ENCODE results near the gene CDC42EP5. TPM values are rescaled to one million over a fixed set of nuclear protein-coding genes. Genes with fewer than 3 reads are reported as not detected.

Gene CDC42EP5
- total and polyA plus RNA-seq, 10 of the 15 experiments (the other 5 are each of a cell fraction or from before 2014, with no cell fraction given), result 0.42 to 1.8 (median 1.4) TPM; not detected in 6

DNA sequence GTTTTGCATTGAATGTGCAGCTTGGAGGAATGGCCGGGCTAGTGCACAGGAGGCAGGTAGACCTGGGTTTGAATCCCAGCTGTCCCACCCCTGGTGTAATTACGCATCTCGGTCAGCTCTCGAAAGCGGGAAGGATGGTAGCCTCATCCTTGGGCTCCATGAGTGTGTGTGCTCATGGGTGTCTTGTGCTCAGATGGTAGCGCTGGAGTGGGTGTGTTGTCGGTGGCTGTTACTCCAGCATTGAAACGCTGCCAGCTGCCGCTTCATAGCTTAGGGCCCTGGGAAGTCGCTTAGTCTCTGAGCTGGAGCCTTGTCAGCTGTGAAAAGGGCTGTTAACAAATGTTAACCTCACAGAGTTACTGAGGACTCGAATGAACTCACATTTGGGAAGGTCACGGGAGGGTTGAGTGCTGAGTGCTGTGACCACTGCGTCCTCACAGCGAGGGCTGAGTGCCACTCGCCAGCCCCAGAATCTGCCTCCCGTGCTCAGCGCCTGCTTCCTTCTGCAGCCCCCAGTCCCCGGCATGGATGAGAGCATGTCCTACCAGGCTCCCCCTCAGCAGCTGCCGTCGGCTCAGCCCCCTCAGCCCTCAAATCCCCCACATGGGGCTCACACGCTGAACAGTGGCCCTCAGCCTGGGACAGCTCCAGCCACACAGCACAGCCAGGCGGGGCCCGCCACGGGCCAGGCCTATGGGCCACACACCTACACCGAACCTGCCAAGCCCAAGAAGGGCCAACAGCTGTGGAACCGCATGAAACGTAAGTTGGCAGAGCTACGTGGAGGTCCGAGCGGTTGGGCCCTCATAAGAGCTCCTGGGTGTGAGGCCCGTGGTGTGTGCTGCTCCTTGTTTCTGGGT lies 18.9 kb downstream of the CDC42EP5 start (continued):
- TF ChIP-seq, protein P1, sequence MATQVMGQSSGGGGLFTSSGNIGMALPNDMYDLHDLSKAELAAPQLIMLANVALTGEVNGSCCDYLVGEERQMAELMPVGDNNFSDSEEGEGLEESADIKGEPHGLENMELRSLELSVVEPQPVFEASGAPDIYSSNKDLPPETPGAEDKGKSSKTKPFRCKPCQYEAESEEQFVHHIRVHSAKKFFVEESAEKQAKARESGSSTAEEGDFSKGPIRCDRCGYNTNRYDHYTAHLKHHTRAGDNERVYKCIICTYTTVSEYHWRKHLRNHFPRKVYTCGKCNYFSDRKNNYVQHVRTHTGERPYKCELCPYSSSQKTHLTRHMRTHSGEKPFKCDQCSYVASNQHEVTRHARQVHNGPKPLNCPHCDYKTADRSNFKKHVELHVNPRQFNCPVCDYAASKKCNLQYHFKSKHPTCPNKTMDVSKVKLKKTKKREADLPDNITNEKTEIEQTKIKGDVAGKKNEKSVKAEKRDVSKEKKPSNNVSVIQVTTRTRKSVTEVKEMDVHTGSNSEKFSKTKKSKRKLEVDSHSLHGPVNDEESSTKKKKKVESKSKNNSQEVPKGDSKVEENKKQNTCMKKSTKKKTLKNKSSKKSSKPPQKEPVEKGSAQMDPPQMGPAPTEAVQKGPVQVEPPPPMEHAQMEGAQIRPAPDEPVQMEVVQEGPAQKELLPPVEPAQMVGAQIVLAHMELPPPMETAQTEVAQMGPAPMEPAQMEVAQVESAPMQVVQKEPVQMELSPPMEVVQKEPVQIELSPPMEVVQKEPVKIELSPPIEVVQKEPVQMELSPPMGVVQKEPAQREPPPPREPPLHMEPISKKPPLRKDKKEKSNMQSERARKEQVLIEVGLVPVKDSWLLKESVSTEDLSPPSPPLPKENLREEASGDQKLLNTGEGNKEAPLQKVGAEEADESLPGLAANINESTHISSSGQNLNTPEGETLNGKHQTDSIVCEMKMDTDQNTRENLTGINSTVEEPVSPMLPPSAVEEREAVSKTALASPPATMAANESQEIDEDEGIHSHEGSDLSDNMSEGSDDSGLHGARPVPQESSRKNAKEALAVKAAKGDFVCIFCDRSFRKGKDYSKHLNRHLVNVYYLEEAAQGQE (IDR thresholded peaks at IDR 0.05; ENCODE audit: low read depth, low read length), result no peak
- TF ChIP-seq, protein P2, sequence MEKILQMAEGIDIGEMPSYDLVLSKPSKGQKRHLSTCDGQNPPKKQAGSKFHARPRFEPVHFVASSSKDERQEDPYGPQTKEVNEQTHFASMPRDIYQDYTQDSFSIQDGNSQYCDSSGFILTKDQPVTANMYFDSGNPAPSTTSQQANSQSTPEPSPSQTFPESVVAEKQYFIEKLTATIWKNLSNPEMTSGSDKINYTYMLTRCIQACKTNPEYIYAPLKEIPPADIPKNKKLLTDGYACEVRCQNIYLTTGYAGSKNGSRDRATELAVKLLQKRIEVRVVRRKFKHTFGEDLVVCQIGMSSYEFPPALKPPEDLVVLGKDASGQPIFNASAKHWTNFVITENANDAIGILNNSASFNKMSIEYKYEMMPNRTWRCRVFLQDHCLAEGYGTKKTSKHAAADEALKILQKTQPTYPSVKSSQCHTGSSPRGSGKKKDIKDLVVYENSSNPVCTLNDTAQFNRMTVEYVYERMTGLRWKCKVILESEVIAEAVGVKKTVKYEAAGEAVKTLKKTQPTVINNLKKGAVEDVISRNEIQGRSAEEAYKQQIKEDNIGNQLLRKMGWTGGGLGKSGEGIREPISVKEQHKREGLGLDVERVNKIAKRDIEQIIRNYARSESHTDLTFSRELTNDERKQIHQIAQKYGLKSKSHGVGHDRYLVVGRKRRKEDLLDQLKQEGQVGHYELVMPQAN (conservative IDR thresholded peaks at IDR 0.05), result no peak
- TF ChIP-seq TAF1 (IDR thresholded peaks at IDR 0.05; ENCODE audit: borderline replicate concordance, low read depth, low read length), result no peak
- TF ChIP-seq, protein P3, sequence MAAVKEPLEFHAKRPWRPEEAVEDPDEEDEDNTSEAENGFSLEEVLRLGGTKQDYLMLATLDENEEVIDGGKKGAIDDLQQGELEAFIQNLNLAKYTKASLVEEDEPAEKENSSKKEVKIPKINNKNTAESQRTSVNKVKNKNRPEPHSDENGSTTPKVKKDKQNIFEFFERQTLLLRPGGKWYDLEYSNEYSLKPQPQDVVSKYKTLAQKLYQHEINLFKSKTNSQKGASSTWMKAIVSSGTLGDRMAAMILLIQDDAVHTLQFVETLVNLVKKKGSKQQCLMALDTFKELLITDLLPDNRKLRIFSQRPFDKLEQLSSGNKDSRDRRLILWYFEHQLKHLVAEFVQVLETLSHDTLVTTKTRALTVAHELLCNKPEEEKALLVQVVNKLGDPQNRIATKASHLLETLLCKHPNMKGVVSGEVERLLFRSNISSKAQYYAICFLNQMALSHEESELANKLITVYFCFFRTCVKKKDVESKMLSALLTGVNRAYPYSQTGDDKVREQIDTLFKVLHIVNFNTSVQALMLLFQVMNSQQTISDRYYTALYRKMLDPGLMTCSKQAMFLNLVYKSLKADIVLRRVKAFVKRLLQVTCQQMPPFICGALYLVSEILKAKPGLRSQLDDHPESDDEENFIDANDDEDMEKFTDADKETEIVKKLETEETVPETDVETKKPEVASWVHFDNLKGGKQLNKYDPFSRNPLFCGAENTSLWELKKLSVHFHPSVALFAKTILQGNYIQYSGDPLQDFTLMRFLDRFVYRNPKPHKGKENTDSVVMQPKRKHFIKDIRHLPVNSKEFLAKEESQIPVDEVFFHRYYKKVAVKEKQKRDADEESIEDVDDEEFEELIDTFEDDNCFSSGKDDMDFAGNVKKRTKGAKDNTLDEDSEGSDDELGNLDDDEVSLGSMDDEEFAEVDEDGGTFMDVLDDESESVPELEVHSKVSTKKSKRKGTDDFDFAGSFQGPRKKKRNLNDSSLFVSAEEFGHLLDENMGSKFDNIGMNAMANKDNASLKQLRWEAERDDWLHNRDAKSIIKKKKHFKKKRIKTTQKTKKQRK (IDR thresholded peaks at IDR 0.05; ENCODE audit: low read depth, low read length), result no peak
- TF ChIP-seq SP1 (IDR thresholded peaks at IDR 0.05; ENCODE audit: low read depth, low read length), result no peak
- TF ChIP-seq TBL1XR1 (IDR thresholded peaks at IDR 0.05; ENCODE audit: low read depth, low read length), result no peak
- no peak for TF ChIP-seq SREBF2 (IDR thresholded peaks at IDR 0.05; ENCODE audit: low read length)
- no peak for TF ChIP-seq EED (IDR thresholded peaks at IDR 0.05; ENCODE audit: low read depth)

Data from GM12878 (cell line).